Stomach (tissue), 9 donors: Measurements from ENCODE around the gene PCDH9. TPM values are rescaled to one million over a fixed set of nuclear protein-coding genes. Genes with fewer than 3 reads are reported as not detected.

ENCODE experiments used
- DNase-seq, 2 donors: peaks; one replicate each; pipeline versions ENCODE4 v3.0.0 to v3.0.0-alpha.2; 2013 to 2019
- H3K27ac ChIP-seq, 5 donors: fragments of 200-600 bp in 4 of 5; sonication (generic) in 4 of 5; one replicate each; pipeline ENCODE4 v1.5.1; 2013 to 2019; ENCODE audit warnings: mild to moderate bottlenecking in 1 of 5, moderate library complexity in 1 of 5
- H3K27me3 ChIP-seq, 3 donors: fragments of 200-600 bp; sonication (generic); one replicate each; pipeline ENCODE4 v1.5.1; 2017 to 2019; ENCODE audit warnings: mixed run types in 1 of 3
- H3K36me3 ChIP-seq, 4 donors: fragments of 200-600 bp; sonication (generic); 1 replicate in 3 of 4; 2 replicates in 1 of 4; pipeline ENCODE4 v1.5.1; 2016 to 2019
- H3K4me1 ChIP-seq, 4 donors: fragments of 200-600 bp; sonication (generic); one replicate each; pipeline ENCODE4 v1.5.1; 2016 to 2019
- H3K4me3 ChIP-seq, 4 donors: fragments of 200-600 bp; sonication (generic) in 3 of 4; one replicate each; pipeline ENCODE4 v1.5.1; 2016 to 2019; ENCODE audit warnings: mild to moderate bottlenecking in 1 of 4
- H3K9me3 ChIP-seq, 4 donors: fragments of 200-600 bp; sonication (generic); one replicate each; pipeline ENCODE4 v1.5.1; 2016 to 2019
- CTCF ChIP-seq, 7 experiments: fragments of 450-650 bp in 4 of 7; fragments of 200-600 bp in 3 of 7; sonication (generic) in 3 of 7; IDR thresholded peaks; one replicate each; pipeline ENCODE4 v1.5.1; 2016 to 2019; ENCODE audit warnings: antibody characterized with exemption in 7 of 7, control low read depth in 2 of 7, mild to moderate bottlenecking in 1 of 7
- EP300 ChIP-seq: sonication (generic); formaldehyde crosslinking; IDR thresholded peaks from one replicate; pipeline ENCODE4 v1.6.1; 2017; ENCODE audit warnings: antibody characterized with exemption
- POLR2A ChIP-seq, 4 donors: fragments of 450-650 bp; IDR thresholded peaks; one replicate each; pipeline ENCODE4 v1.6.1; 2016; ENCODE audit warnings: antibody characterized with exemption in 4 of 4, control low read depth in 2 of 4, mild to moderate bottlenecking in 1 of 4, moderate library complexity in 1 of 4
- POLR2AphosphoS5 ChIP-seq, 3 donors: sonication (generic); formaldehyde crosslinking; IDR thresholded peaks; one replicate each; pipeline ENCODE4 v1.6.1; 2016; ENCODE audit warnings: antibody characterized with exemption in 3 of 3
- WGBS, 5 donors: extraction: QIAGEN DNeasy Blood & Tissue Kit in 3 of 5; methylation state at CpG; one replicate each; pipeline versions ENCODE4 v1.1.5 to v1.1.7; 2013 to 2018; 5-methylcytosine and 5-hydroxymethylcytosine counted together
- intact Hi-C: fragments of 100-400 bp; cut with DNase I; formaldehyde crosslinking; loops from one replicate; pipeline ENCODE4 v1.15.1; 2023; ENCODE audit warnings: low total_unique reads
- polyA plus RNA-seq, 3 donors: library from polyadenylated mRNA; stranded (reverse); fragments of 200-250 nt; gene quantifications; one replicate each; pipeline ENCODE4 v1.2.3, GENCODE V29; 2013
- total RNA-seq, 5 donors: library from RNA; depleted of rRNA; stranded (reverse); fragments of >200 nt; gene quantifications; one replicate each; pipeline versions ENCODE4 v1.1.0 to v1.2.3, GENCODE V29; 2014 to 2016
- donor health status: healthy with polysubstance abuse.
- donor health status: Bipolar disorder and iron deficiency.
- donor health status: healthy.

PCDH9 gene
- total and polyA plus RNA-seq, 8 donors: 0.40 to 36.2 (median 3.7) TPM

GRCh38 chr13:66673401-66673800 lies 556.7 kb downstream of the PCDH9 start:
- Histone ChIP-seq H3K4me1 (no peaks in the 10 kb centered on the region), H3K4me3 (no peak overlapping the region), H3K36me3 (no peaks in the 10 kb centered on the region), H3K9me3 (peaks cover 0 to 5% (median 0%) of the 10 kb centered on the region in 4 donors), H3K27ac (no peak overlapping the region), H3K27me3 (no peaks in the 10 kb centered on the region)
- TF ChIP-seq POLR2AphosphoS5 (IDR thresholded peaks at IDR 0.05) (no peak), CTCF (IDR thresholded peaks at IDR 0.05) (no peak), EP300 (no peak), POLR2A (IDR thresholded peaks at IDR 0.05) (no peak)
- intact Hi-C loops: no loop called here
- 73 to 91% (median 87%) methylated on average over 1 of the region's 1 CpG for WGBS, 5 donors
- DNase-seq: no peak

GRCh38 chr13:66665991-66666390 lies 564.1 kb downstream of the PCDH9 start:
- no peaks in the 10 kb centered on the region for H3K36me3 ChIP-seq
- WGBS, 5 donors: 57 to 71% (median 64%) methylated on average over 5 of the region's 5 CpGs
- H3K27ac ChIP-seq: no peak overlapping the region
- peak in 1 of 2 donors; percentile 53 for DNase-seq
- TF ChIP-seq POLR2A (IDR thresholded peaks at IDR 0.05) (no peak), CTCF (IDR thresholded peaks at IDR 0.05) (no peak), EP300 (no peak), POLR2AphosphoS5 (IDR thresholded peaks at IDR 0.05) (no peak)
- H3K9me3 ChIP-seq: no peaks in the 10 kb centered on the region
- no peaks in the 10 kb centered on the region for H3K27me3 ChIP-seq
- no peak overlapping the region for H3K4me3 ChIP-seq
- no peaks in the 10 kb centered on the region for H3K4me1 ChIP-seq
- intact Hi-C loops: no loop called here

GRCh38 chr13:66663711-66664110 lies 566.4 kb downstream of the PCDH9 start:
- Histone ChIP-seq H3K36me3 (no peaks in the 10 kb centered on the region), H3K9me3 (no peaks in the 10 kb centered on the region), H3K4me3 (no peak overlapping the region), H3K27me3 (no peaks in the 10 kb centered on the region), H3K27ac (no peak overlapping the region), H3K4me1 (peaks cover 0 to 5% (median 0%) of the 10 kb centered on the region in 4 donors)
- intact Hi-C loops: no loop called here
- no peak for TF ChIP-seq EP300
- TF ChIP-seq POLR2A (IDR thresholded peaks at IDR 0.05): no peak
- no peak for TF ChIP-seq CTCF (IDR thresholded peaks at IDR 0.05)
- no peak for TF ChIP-seq POLR2AphosphoS5 (IDR thresholded peaks at IDR 0.05)
- DNase-seq: no peak

GRCh38 chr13:66663206-66663605 lies 566.9 kb downstream of the PCDH9 start:
- H3K27ac ChIP-seq: no peak overlapping the region
- H3K4me1 ChIP-seq: peaks cover 0 to 5% (median 0%) of the 10 kb centered on the region in 4 donors
- 75 to 83% (median 77%) methylated on average over 2 of the region's 2 CpGs for WGBS, 5 donors
- intact Hi-C loops: no loop called here
- no peaks in the 10 kb centered on the region for H3K36me3 ChIP-seq
- no peak overlapping the region for H3K4me3 ChIP-seq
- no peaks in the 10 kb centered on the region for H3K9me3 ChIP-seq
- DNase-seq: no peak
- no peak for TF ChIP-seq CTCF (IDR thresholded peaks at IDR 0.05)
- no peak for TF ChIP-seq POLR2A (IDR thresholded peaks at IDR 0.05)
- no peak for TF ChIP-seq EP300
- TF ChIP-seq POLR2AphosphoS5 (IDR thresholded peaks at IDR 0.05): no peak
- no peaks in the 10 kb centered on the region for H3K27me3 ChIP-seq
